Endothelial cell of umbilical vein (primary cell): ENCODE data around the gene SCN10A. TPM values are rescaled to one million over a fixed set of nuclear protein-coding genes. Genes with fewer than 3 reads are reported as not detected.
A peak's percentile ranks its signal among the peaks of the same experiment; 100 is the strongest.

Experiments used
- BruUV-seq: library from RNA; stranded (reverse); fragments of 400-500 nt; replicated peaks from 2 replicates; lab custom pipeline; 2021; lab: Mats Ljungman, UMichigan
- CTCF ChIA-PET: fragments of 300-600, 350-600 bp; sonication (Branson Sonifier 250); formaldehyde crosslinking; loops from one replicate; lab custom pipeline; 2021; ENCODE audit warnings: antibody characterized with exemption, inconsistent platforms; lab: Charles Lee
- POLR2A ChIA-PET: fragments of 300-600, 350-600 bp; sonication (Branson Sonifier 250); formaldehyde crosslinking; loops from one replicate; lab custom pipeline; 2021; ENCODE audit warnings: antibody characterized with exemption, inconsistent platforms; lab: Charles Lee
- DNase-seq: peaks from one replicate; pipeline ENCODE4 v3.0.0-alpha.2; 2011; ENCODE audit warnings: low read depth, low spot score
- FAIRE-seq: peaks from 2 replicates; lab custom pipeline; 2011; peaks lifted over from hg19 to GRCh38; lab: Jason Lieb, UNC
- H2AFZ ChIP-seq: 2 replicates; pipeline ENCODE4 v1.6.0; 2012; ENCODE audit warnings: low read depth, low read length, control low read depth, inconsistent platforms
- H3K27ac ChIP-seq: 2 replicates; pipeline ENCODE4 v1.5.1; 2011; ENCODE audit warnings: low read depth, mild to moderate bottlenecking, control low read depth, low read length, moderate library complexity; ENCODE audit not compliant: insufficient read depth
- H3K27me3 ChIP-seq, 2 experiments: 2 replicates each; pipeline versions ENCODE4 v1.6.0 to v1.6.1; 2011; ENCODE audit warnings: low read length in 2 of 2, mixed read lengths in 1 of 2; ENCODE audit not compliant: control insufficient read depth in 2 of 2, insufficient read depth in 2 of 2
- H3K36me3 ChIP-seq, 2 experiments: 2 replicates in 1 of 2; 3 replicates in 1 of 2; pipeline ENCODE4 v1.5.1; 2011; ENCODE audit warnings: low read length in 2 of 2, mild to moderate bottlenecking in 1 of 2, moderate library complexity in 1 of 2; ENCODE audit not compliant: control insufficient read depth in 2 of 2, insufficient read depth in 2 of 2; ENCODE audit errors: extremely low read depth in 1 of 2
- H3K4me1 ChIP-seq: 3 replicates; pipeline ENCODE4 v1.5.1; 2011; ENCODE audit warnings: mild to moderate bottlenecking, low read length; ENCODE audit not compliant: control insufficient read depth, insufficient read depth; ENCODE audit errors: extremely low read depth
- H3K4me2 ChIP-seq: 2 replicates; pipeline ENCODE4 v1.6.1; 2011; ENCODE audit warnings: low read length, control low read depth, mixed read lengths; ENCODE audit not compliant: insufficient read depth
- H3K4me3 ChIP-seq, 3 experiments: fragments of 200-600 bp in 1 of 3; sonication (generic), shearing (Covaris generic) in 1 of 3; replicated peaks in 1 of 3; 2 replicates each; pipeline ENCODE4 v1.5.1; 2011 to 2016; ENCODE audit warnings: control low read depth in 3 of 3, low read length in 3 of 3, mild to moderate bottlenecking in 2 of 3, inconsistent platforms in 1 of 3, low read depth in 1 of 3, moderate library complexity in 1 of 3; ENCODE audit not compliant: insufficient read depth in 1 of 3
- H3K79me2 ChIP-seq: 2 replicates; pipeline ENCODE4 v1.6.0; 2012; ENCODE audit warnings: low read length, inconsistent platforms; ENCODE audit not compliant: control insufficient read depth, insufficient read depth
- H3K9ac ChIP-seq: replicated peaks from 2 replicates; pipeline ENCODE3; 2011; ENCODE audit warnings: low read length, control low read depth; ENCODE audit not compliant: insufficient read depth; ENCODE audit errors: extremely low read depth
- H3K9me1 ChIP-seq: replicated peaks from 3 replicates; pipeline ENCODE4 v1.6.0; 2011; ENCODE audit warnings: mild to moderate bottlenecking, low read length; ENCODE audit not compliant: control insufficient read depth, insufficient read depth; ENCODE audit errors: extremely low read depth
- H3K9me3 ChIP-seq: replicated peaks from 2 replicates; pipeline ENCODE4 v1.5.1; 2012; ENCODE audit warnings: low read length, inconsistent platforms; ENCODE audit not compliant: control insufficient read depth, insufficient read depth
- H4K20me1 ChIP-seq: replicated peaks from 2 replicates; pipeline ENCODE3; 2011; ENCODE audit warnings: mild to moderate bottlenecking, low read length; ENCODE audit not compliant: control insufficient read depth, insufficient read depth; ENCODE audit errors: extremely low read depth
- EZH2 ChIP-seq: IDR thresholded peaks from 2 replicates; pipeline ENCODE4 v1.6.1; 2012; ENCODE audit warnings: borderline replicate concordance, low read depth, mild to moderate bottlenecking, moderate library complexity, low read length, inconsistent platforms; ENCODE audit not compliant: severe bottlenecking
- FOS ChIP-seq: IDR thresholded peaks from 2 replicates; pipeline ENCODE4 v1.6.1; 2011; ENCODE audit warnings: mild to moderate bottlenecking, low read length, moderate library complexity, borderline replicate concordance; ENCODE audit not compliant: insufficient read depth
- POLR2A ChIP-seq: IDR thresholded peaks from 2 replicates; pipeline ENCODE4 v1.6.1; 2012; ENCODE audit warnings: low read depth, mild to moderate bottlenecking, control low read depth, low read length
- dilution Hi-C: fragments of 300-500 bp; cut with MboI; formaldehyde crosslinking; loops from one replicate; pipeline ENCODE4 v1.15.0; 2019; ENCODE audit warnings: low sequenced_read_pairs; ENCODE audit not compliant: extremely low pct_ligation_motif_present
- intact Hi-C: fragments of 100-400 bp; cut with micrococcal nuclease; formaldehyde crosslinking; loops from one replicate; pipeline ENCODE4 v1.10.0; 2022
- polyA plus RNA-seq, 4 experiments: library from polyadenylated mRNA; depleted of rRNA in 3 of 4; stranded (reverse) in 3 of 4; unstranded in 1 of 4; fragments of >200 nt; gene quantifications; 2 replicates each; pipeline versions ENCODE4 v1.2.1 to v1.2.3, GENCODE V29; 2011 to 2012; ENCODE audit warnings: missing spikeins in 1 of 4
- total RNA-seq: library from RNA; stranded (reverse); gene quantifications from 2 replicates; pipeline ENCODE4 v1.2.3, GENCODE V29; 2021
- TF ChIP-seq, protein P1 (sequence below): IDR thresholded peaks from 2 replicates; pipeline ENCODE4 v1.6.1; 2011; ENCODE audit not compliant: insufficient read depth, insufficient read length
- TF ChIP-seq, protein P2 (sequence below), 2 donors: IDR thresholded peaks; 1 replicate in 1 of 2; 2 replicates in 1 of 2; pipeline ENCODE4 v1.5.1; 2011; ENCODE audit warnings: low read length in 2 of 2, mild to moderate bottlenecking in 2 of 2, moderate library complexity in 2 of 2, control low read depth in 1 of 2, inconsistent platforms in 1 of 2, low read depth in 1 of 2; ENCODE audit not compliant: insufficient read depth in 1 of 2; ENCODE audit errors: extremely low read depth in 1 of 2

Gene SCN10A
- total and polyA plus RNA-seq, 2 donors (not counting 3 experiments of a cell fraction or from before 2014, with no cell fraction given) = 0.07 TPM; not detected in 1

DNA sequence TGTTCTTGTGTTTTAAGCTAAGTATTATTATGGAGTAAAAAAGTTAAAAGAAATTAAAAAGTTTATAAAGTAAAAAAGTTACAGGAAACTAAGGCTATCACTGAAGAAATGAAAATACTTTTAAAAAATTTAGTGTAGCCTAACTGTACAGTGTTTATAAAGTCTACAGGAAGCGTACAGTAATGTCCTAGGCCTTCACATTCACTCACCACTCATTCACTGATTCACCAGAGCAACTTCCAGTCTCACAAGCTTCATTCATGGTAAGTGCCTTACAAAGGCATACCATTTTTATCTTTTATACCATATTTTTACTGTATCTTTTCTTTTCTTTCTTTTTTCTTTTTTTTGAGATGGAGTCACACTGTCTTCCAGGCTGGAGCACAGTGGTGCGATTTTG is 125.8 kb downstream of the SCN10A start:
- DNase-seq (no peak), FAIRE-seq (no peak)
- intact Hi-C loops (no loop called here), dilution Hi-C loops (no loop called here)
- Histone ChIP-seq H3K27me3 (no peaks in the 10 kb centered on the region), H3K4me1 (no peaks in the 10 kb centered on the region), H3K4me2 (no peak overlapping the region), H3K36me3 (no peaks in the 10 kb centered on the region), H2AFZ (no peak overlapping the region), H3K9me3 (no peaks in the 10 kb centered on the region), H3K4me3 (no peak overlapping the region), H3K9ac (no peak overlapping the region), H3K9me1 (no peaks in the 10 kb centered on the region), H4K20me1 (no peaks in the 10 kb centered on the region), H3K27ac (no peak overlapping the region), H3K79me2 (no peaks in the 10 kb centered on the region)
- no TSS peak for BruUV-seq
- TF ChIP-seq FOS = peak; percentile 51
- TF ChIP-seq EZH2 = no peak
- ChIA-PET POLR2A (no interaction called here), CTCF (interaction anchor here (0.8 to 2.3 kb wide), 16 partner anchors 13 to 309 kb away, joined by 3 to 42 read pairs (median 5); no protein-coding TSS in a partner anchor)

DNA sequence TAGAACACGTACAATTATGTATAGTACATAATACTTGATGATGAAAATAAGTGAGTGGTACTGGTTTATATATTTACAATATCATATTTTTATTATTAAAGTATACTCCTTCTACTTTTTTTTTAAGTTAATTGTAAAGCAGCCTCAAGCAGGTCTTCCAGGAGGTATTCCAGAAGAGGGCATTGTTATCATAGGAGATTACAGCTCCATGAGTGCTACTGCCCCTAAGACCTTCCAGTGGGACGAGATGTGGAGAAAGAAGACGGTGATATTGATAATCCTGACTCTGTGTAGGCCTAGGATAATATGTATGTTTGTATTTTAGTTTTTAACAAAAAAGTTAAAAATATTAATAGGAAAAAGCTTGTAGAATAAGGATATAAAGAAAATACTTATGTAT is 126.2 kb downstream of the SCN10A start:
- no peak overlapping the region for H3K9ac ChIP-seq
- peak; percentile 43 for FAIRE-seq
- H3K27me3 ChIP-seq = no peaks in the 10 kb centered on the region
- TF ChIP-seq, protein P1, sequence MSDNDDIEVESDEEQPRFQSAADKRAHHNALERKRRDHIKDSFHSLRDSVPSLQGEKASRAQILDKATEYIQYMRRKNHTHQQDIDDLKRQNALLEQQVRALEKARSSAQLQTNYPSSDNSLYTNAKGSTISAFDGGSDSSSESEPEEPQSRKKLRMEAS = no peak
- TF ChIP-seq, protein P2, sequence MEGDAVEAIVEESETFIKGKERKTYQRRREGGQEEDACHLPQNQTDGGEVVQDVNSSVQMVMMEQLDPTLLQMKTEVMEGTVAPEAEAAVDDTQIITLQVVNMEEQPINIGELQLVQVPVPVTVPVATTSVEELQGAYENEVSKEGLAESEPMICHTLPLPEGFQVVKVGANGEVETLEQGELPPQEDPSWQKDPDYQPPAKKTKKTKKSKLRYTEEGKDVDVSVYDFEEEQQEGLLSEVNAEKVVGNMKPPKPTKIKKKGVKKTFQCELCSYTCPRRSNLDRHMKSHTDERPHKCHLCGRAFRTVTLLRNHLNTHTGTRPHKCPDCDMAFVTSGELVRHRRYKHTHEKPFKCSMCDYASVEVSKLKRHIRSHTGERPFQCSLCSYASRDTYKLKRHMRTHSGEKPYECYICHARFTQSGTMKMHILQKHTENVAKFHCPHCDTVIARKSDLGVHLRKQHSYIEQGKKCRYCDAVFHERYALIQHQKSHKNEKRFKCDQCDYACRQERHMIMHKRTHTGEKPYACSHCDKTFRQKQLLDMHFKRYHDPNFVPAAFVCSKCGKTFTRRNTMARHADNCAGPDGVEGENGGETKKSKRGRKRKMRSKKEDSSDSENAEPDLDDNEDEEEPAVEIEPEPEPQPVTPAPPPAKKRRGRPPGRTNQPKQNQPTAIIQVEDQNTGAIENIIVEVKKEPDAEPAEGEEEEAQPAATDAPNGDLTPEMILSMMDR (IDR thresholded peaks at IDR 0.05; ENCODE audit: extremely low read depth in 1 of 2, insufficient read depth in 1 of 2, low read depth in 1 of 2, low read length in 2 of 2) = no peak
- no peak for TF ChIP-seq POLR2A
- no peak overlapping the region for H3K4me3 ChIP-seq
- H3K36me3 ChIP-seq = no peaks in the 10 kb centered on the region
- ChIA-PET POLR2A (no interaction called here), CTCF (interaction anchor here (0.8 to 2.3 kb wide), 15 partner anchors 14 to 310 kb away, joined by 3 to 42 read pairs (median 5); no protein-coding TSS in a partner anchor)
- no peaks in the 10 kb centered on the region for H3K9me1 ChIP-seq
- intact Hi-C loops (loop anchor here (1.0 kb wide), 1 partner anchor 155 kb away; no protein-coding TSS in a partner anchor), dilution Hi-C loops (no loop called here)
- H3K79me2 ChIP-seq = no peaks in the 10 kb centered on the region
- peak; percentile 13 for DNase-seq
- no peaks in the 10 kb centered on the region for H4K20me1 ChIP-seq
- H3K4me2 ChIP-seq = no peak overlapping the region
- no peak overlapping the region for H2AFZ ChIP-seq
- no peaks in the 10 kb centered on the region for H3K9me3 ChIP-seq
- H3K27ac ChIP-seq = no peak overlapping the region
- H3K4me1 ChIP-seq = no peaks in the 10 kb centered on the region
- no TSS peak for BruUV-seq
